HEK293 (cell line): ENCODE results near the gene AKT2.
A peak's percentile ranks its signal among the peaks of the same experiment; 100 is the strongest.

ENCODE experiments used
- GFI1B ChIP-seq: fragments of 450-650 bp; formaldehyde crosslinking; IDR thresholded peaks from 2 replicates; pipeline ENCODE4 v1.5.1; 2016; ENCODE audit warnings: missing biosample characterization, missing genetic modification characterization
- HOXD13 ChIP-seq: sonication (generic); formaldehyde crosslinking; IDR thresholded peaks from 2 replicates; pipeline ENCODE4 v1.8.0; 2022; ENCODE audit warnings: missing genetic modification reagents, borderline replicate concordance
- KLF16 ChIP-seq: fragments of 450-650 bp; formaldehyde crosslinking; IDR thresholded peaks from 2 replicates; pipeline ENCODE4 v1.5.1; 2017; ENCODE audit warnings: missing biosample characterization, missing genetic modification characterization
- KLF17 ChIP-seq: fragments of 450-650 bp; formaldehyde crosslinking; IDR thresholded peaks from 2 replicates; pipeline ENCODE4 v1.5.1; 2016; ENCODE audit warnings: missing biosample characterization, missing genetic modification characterization
- KLF8 ChIP-seq: fragments of 450-650 bp; formaldehyde crosslinking; IDR thresholded peaks from 2 replicates; pipeline ENCODE4 v1.5.1; 2016; ENCODE audit warnings: missing biosample characterization, missing genetic modification characterization
- MEIS1 ChIP-seq: sonication (generic); formaldehyde crosslinking; IDR thresholded peaks from 2 replicates; pipeline ENCODE4 v1.8.1; 2022; ENCODE audit warnings: missing genetic modification reagents, mild to moderate bottlenecking, borderline replicate concordance
- MYNN ChIP-seq: fragments of 450-650 bp; formaldehyde crosslinking; IDR thresholded peaks from 2 replicates; pipeline ENCODE4 v1.5.1; 2016; ENCODE audit warnings: missing biosample characterization, missing genetic modification characterization, borderline replicate concordance
- SCRT1 ChIP-seq: fragments of 450-650 bp; formaldehyde crosslinking; IDR thresholded peaks from 2 replicates; pipeline ENCODE4 v1.5.1; 2016; ENCODE audit warnings: missing biosample characterization, missing genetic modification characterization, borderline replicate concordance
- SP3 ChIP-seq: fragments of 450-650 bp; formaldehyde crosslinking; IDR thresholded peaks from 2 replicates; pipeline ENCODE4 v1.5.1; 2016; ENCODE audit warnings: missing biosample characterization, missing genetic modification characterization
- SP7 ChIP-seq: fragments of 450-650 bp; formaldehyde crosslinking; IDR thresholded peaks from 2 replicates; pipeline ENCODE4 v1.5.1; 2016; ENCODE audit warnings: missing biosample characterization, missing genetic modification characterization
- ZBTB20 ChIP-seq: fragments of 450-650 bp; formaldehyde crosslinking; IDR thresholded peaks from 2 replicates; pipeline ENCODE4 v1.5.1; 2016; ENCODE audit warnings: missing biosample characterization, missing genetic modification characterization
- ZBTB21 ChIP-seq: fragments of 450-650 bp; formaldehyde crosslinking; IDR thresholded peaks from 2 replicates; pipeline ENCODE4 v1.5.1; 2017; ENCODE audit warnings: missing biosample characterization, missing genetic modification characterization
- ZBTB7A ChIP-seq: fragments of 450-650 bp; formaldehyde crosslinking; IDR thresholded peaks from 2 replicates; pipeline ENCODE4 v1.5.1; 2016; ENCODE audit warnings: low read depth, missing biosample characterization, missing genetic modification characterization
- ZEB2 ChIP-seq: fragments of 450-650 bp; formaldehyde crosslinking; IDR thresholded peaks from 2 replicates; pipeline ENCODE4 v1.5.1; 2016; ENCODE audit warnings: missing biosample characterization, missing genetic modification characterization
- ZFP37 ChIP-seq: fragments of 450-650 bp; formaldehyde crosslinking; IDR thresholded peaks from 2 replicates; pipeline ENCODE4 v1.5.1; 2016; ENCODE audit warnings: missing biosample characterization, missing genetic modification characterization
- ZNF155 ChIP-seq: fragments of 450-650 bp; formaldehyde crosslinking; IDR thresholded peaks from 2 replicates; pipeline ENCODE4 v1.5.1; 2016; ENCODE audit warnings: missing biosample characterization, missing genetic modification characterization
- ZNF174 ChIP-seq: fragments of 450-650 bp; formaldehyde crosslinking; IDR thresholded peaks from 2 replicates; pipeline ENCODE4 v1.5.0; 2017; ENCODE audit warnings: missing biosample characterization, mild to moderate bottlenecking, missing genetic modification characterization
- ZNF19 ChIP-seq: fragments of 450-650 bp; formaldehyde crosslinking; IDR thresholded peaks from 2 replicates; pipeline ENCODE4; 2016; ENCODE audit warnings: missing biosample characterization, missing genetic modification characterization, low read depth
- ZNF211 ChIP-seq: fragments of 450-650 bp; formaldehyde crosslinking; IDR thresholded peaks from 2 replicates; pipeline ENCODE4 v1.5.1; 2016; ENCODE audit warnings: low read depth, missing biosample characterization, missing genetic modification characterization
- ZNF214 ChIP-seq: fragments of 450-650 bp; formaldehyde crosslinking; IDR thresholded peaks from 2 replicates; pipeline ENCODE4 v1.5.1; 2017; ENCODE audit warnings: missing biosample characterization, mild to moderate bottlenecking, missing genetic modification characterization, borderline replicate concordance
- ZNF223 ChIP-seq: fragments of 450-650 bp; formaldehyde crosslinking; IDR thresholded peaks from 2 replicates; pipeline ENCODE4 v1.5.1; 2016; ENCODE audit warnings: missing biosample characterization, missing genetic modification characterization
- ZNF23 ChIP-seq: fragments of 450-650 bp; formaldehyde crosslinking; IDR thresholded peaks from 2 replicates; pipeline ENCODE4 v1.5.1; 2016; ENCODE audit warnings: missing biosample characterization, missing genetic modification characterization, borderline replicate concordance
- ZNF341 ChIP-seq: fragments of 450-650 bp; formaldehyde crosslinking; IDR thresholded peaks from 2 replicates; pipeline ENCODE4; 2016; ENCODE audit warnings: low read depth, missing biosample characterization, missing genetic modification characterization
- ZNF394 ChIP-seq: fragments of 450-650 bp; formaldehyde crosslinking; IDR thresholded peaks from 2 replicates; pipeline ENCODE4 v1.5.1; 2016; ENCODE audit warnings: missing biosample characterization, missing genetic modification characterization, mild to moderate bottlenecking, moderate library complexity, borderline replicate concordance
- ZNF433 ChIP-seq: fragments of 450-650 bp; formaldehyde crosslinking; IDR thresholded peaks from 2 replicates; pipeline ENCODE4 v1.5.1; 2016; ENCODE audit warnings: missing biosample characterization, missing genetic modification characterization, low read depth
- ZNF501 ChIP-seq: fragments of 450-650 bp; formaldehyde crosslinking; IDR thresholded peaks from 2 replicates; pipeline ENCODE4 v1.5.1; 2016; ENCODE audit warnings: missing biosample characterization, missing genetic modification characterization
- ZNF514 ChIP-seq: fragments of 450-650 bp; formaldehyde crosslinking; IDR thresholded peaks from 2 replicates; pipeline ENCODE4 v1.5.1; 2016; ENCODE audit warnings: missing biosample characterization, missing genetic modification characterization
- ZNF548 ChIP-seq: fragments of 450-650 bp; formaldehyde crosslinking; IDR thresholded peaks from 2 replicates; pipeline ENCODE4 v1.5.1; 2016; ENCODE audit warnings: missing biosample characterization, missing genetic modification characterization
- ZNF561 ChIP-seq: fragments of 450-650 bp; IDR thresholded peaks from 2 replicates; pipeline ENCODE4 v1.5.1; 2018; ENCODE audit warnings: missing biosample characterization, missing genetic modification characterization, borderline replicate concordance
- ZNF76 ChIP-seq: fragments of 450-650 bp; formaldehyde crosslinking; IDR thresholded peaks from 2 replicates; pipeline ENCODE4; 2016; ENCODE audit warnings: low read depth, missing biosample characterization, missing genetic modification characterization, borderline replicate concordance
- ZNF830 ChIP-seq: fragments of 450-650 bp; IDR thresholded peaks from 2 replicates; pipeline ENCODE4 v1.5.0; 2018; ENCODE audit warnings: missing biosample characterization, missing genetic modification characterization, low read depth, mild to moderate bottlenecking, moderate library complexity
- ZNF837 ChIP-seq: fragments of 450-650 bp; formaldehyde crosslinking; IDR thresholded peaks from 2 replicates; pipeline ENCODE4 v1.5.1; 2016; ENCODE audit warnings: missing biosample characterization, missing genetic modification characterization
- TF ChIP-seq, protein P1 (sequence below): fragments of 450-650 bp; formaldehyde crosslinking; IDR thresholded peaks from 2 replicates; pipeline ENCODE4 v1.5.1; 2017; ENCODE audit warnings: missing biosample characterization, missing genetic modification characterization
- TF ChIP-seq, protein P2 (sequence below): fragments of 450-650 bp; formaldehyde crosslinking; conservative IDR thresholded peaks from 2 replicates; pipeline ENCODE4 v1.5.1; 2016; ENCODE audit warnings: low read depth, missing biosample characterization, missing genetic modification characterization

Gene AKT2

GRCh38 chr19:40217934-40218890, 66.9 kb downstream of the AKT2 start, which contains the start of gene TTC9B (continued):
- TF ChIP-seq, protein P1, sequence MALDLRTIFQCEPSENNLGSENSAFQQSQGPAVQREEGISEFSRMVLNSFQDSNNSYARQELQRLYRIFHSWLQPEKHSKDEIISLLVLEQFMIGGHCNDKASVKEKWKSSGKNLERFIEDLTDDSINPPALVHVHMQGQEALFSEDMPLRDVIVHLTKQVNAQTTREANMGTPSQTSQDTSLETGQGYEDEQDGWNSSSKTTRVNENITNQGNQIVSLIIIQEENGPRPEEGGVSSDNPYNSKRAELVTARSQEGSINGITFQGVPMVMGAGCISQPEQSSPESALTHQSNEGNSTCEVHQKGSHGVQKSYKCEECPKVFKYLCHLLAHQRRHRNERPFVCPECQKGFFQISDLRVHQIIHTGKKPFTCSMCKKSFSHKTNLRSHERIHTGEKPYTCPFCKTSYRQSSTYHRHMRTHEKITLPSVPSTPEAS (tag by site-specific recombination), result no peak
- TF ChIP-seq ZFP37 (tag by site-specific recombination), result no peak
- TF ChIP-seq ZNF561 (tag by site-specific recombination), result 0 out of 2 replicates have a peak, but pooled peaks have one; percentile 45
- TF ChIP-seq ZBTB20 (tag by site-specific recombination), result no peak; the same call in 1 of the 2 replicates
- no peak for TF ChIP-seq ZNF174 (tag by site-specific recombination)
- TF ChIP-seq, protein P2, sequence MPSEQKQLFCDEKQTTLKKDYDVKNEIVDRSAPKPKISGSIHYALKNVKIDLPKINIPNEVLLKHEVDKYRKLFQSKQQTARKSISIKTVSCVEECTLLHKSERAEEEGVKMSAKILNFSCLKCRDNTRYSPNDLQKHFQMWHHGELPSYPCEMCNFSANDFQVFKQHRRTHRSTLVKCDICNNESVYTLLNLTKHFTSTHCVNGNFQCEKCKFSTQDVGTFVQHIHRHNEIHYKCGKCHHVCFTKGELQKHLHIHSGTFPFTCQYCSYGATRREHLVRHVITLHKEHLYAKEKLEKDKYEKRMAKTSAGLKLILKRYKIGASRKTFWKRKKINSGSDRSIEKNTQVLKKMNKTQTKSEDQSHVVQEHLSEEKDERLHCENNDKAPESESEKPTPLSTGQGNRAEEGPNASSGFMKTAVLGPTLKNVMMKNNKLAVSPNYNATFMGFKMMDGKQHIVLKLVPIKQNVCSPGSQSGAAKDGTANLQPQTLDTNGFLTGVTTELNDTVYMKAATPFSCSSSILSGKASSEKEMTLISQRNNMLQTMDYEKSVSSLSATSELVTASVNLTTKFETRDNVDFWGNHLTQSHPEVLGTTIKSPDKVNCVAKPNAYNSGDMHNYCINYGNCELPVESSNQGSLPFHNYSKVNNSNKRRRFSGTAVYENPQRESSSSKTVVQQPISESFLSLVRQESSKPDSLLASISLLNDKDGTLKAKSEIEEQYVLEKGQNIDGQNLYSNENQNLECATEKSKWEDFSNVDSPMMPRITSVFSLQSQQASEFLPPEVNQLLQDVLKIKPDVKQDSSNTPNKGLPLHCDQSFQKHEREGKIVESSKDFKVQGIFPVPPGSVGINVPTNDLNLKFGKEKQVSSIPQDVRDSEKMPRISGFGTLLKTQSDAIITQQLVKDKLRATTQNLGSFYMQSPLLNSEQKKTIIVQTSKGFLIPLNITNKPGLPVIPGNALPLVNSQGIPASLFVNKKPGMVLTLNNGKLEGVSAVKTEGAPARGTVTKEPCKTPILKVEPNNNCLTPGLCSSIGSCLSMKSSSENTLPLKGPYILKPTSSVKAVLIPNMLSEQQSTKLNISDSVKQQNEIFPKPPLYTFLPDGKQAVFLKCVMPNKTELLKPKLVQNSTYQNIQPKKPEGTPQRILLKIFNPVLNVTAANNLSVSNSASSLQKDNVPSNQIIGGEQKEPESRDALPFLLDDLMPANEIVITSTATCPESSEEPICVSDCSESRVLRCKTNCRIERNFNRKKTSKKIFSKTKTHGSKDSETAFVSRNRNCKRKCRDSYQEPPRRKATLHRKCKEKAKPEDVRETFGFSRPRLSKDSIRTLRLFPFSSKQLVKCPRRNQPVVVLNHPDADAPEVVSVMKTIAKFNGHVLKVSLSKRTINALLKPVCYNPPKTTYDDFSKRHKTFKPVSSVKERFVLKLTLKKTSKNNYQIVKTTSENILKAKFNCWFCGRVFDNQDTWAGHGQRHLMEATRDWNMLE (tag by site-specific recombination), result no peak
- TF ChIP-seq SP7 (tag by site-specific recombination), result no peak
- peak; percentile 30; the same call in 1 of the 2 replicates for TF ChIP-seq KLF17 (tag by site-specific recombination)
- no peak for TF ChIP-seq ZNF433
- no peak for TF ChIP-seq ZNF830 (tag by site-specific recombination)
- TF ChIP-seq MYNN (tag by site-specific recombination), result no peak
- peak; percentile 93 for TF ChIP-seq ZNF76
- no peak for TF ChIP-seq ZNF837 (tag by site-specific recombination)
- TF ChIP-seq ZNF23 (tag by site-specific recombination), result no peak
- no peak for TF ChIP-seq HOXD13
- no peak for TF ChIP-seq ZNF548 (tag by site-specific recombination)
- TF ChIP-seq KLF16 (tag by site-specific recombination), result peak; percentile 42; the same call in 1 of the 2 replicates
- no peak for TF ChIP-seq ZNF211 (tag by site-specific recombination)
- no peak for TF ChIP-seq ZNF214 (tag by site-specific recombination)
- TF ChIP-seq ZEB2 (tag by site-specific recombination), result peak; percentile 55
- peak; percentile 65; the same call in 1 of the 2 replicates for TF ChIP-seq ZBTB7A
- no peak for TF ChIP-seq ZNF394 (tag by site-specific recombination)
- no peak for TF ChIP-seq ZNF155 (tag by site-specific recombination)
- TF ChIP-seq ZNF19 (tag by site-specific recombination), result no peak
- peak; percentile 69 for TF ChIP-seq KLF8 (tag by site-specific recombination)
- TF ChIP-seq MEIS1, result no peak
- no peak for TF ChIP-seq ZBTB21 (tag by site-specific recombination)
- TF ChIP-seq ZNF501 (tag by site-specific recombination), result no peak
- no peak for TF ChIP-seq ZNF223 (tag by site-specific recombination)
- no peak for TF ChIP-seq GFI1B (tag by site-specific recombination)
- peak; percentile 34; the same call in 1 of the 2 replicates for TF ChIP-seq ZNF341
- no peak for TF ChIP-seq SCRT1 (tag by site-specific recombination)
- peak; percentile 53 for TF ChIP-seq SP3 (tag by site-specific recombination)
- TF ChIP-seq ZNF514 (tag by site-specific recombination), result no peak
